GM21526 (cell line): ENCODE results near the gene AMMECR1.
"Not testable (repeated sequence)": the region's sequence is repeated elsewhere in the genome, so short reads cannot be mapped to it uniquely, and the experiment has no call there.

Experiments used
- ATAC-seq: cut with Tn5 transposase; IDR thresholded peaks from one replicate; pipeline ENCODE4 v1.9.1; 2021; ENCODE audit warnings: moderate library complexity; ENCODE audit not compliant: unreplicated experiment, low FRiP score

AMMECR1 gene

DNA sequence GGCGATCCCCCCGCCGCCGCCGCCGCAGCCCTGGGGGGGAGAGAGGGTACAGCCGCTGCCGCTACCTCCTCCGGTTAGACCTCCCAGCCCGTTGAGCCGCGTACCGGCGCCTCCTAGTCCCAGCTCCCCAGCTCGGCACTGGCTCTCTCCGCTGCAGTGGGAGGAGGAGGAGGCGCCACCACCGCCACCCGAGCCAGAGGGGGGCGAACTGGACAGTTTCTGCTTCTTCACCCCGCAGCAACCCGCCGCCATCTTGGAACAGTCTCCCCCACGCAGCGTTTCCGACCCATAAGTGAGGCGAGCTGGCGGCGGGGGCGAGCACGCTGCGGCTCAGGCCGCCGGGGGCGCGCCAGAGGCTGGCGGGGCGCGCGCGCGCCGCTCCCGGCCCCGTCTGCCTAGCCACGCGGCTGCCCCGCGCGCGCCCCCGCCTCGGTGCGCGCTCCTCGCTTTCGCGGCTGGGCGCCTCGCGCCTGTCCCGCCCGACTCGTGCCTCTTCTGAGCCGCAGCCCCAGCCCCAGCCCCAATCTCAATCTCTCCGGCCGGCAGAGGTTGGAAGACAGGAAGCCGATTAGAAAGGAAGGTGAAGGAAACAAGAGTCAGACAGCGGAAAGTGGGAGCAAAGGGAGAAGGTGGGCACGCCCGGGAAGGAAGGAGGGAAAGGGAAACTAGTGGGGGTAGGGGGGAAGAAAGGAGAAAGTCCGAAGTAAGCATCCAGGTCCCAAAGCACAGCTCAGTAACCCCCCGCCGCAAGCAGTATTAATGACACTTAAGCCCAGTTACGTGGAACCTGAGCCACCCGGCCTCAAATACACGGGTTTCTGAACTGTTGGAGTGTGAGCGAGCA is at the start of gene AMMECR1:
TSS of gene AMMECR1 (minus strand) at position 266 of the 844 bp plus-strand sequence. CDS start at position 252, 14 bp downstream.
- ATAC-seq: peak; percentile 68

DNA sequence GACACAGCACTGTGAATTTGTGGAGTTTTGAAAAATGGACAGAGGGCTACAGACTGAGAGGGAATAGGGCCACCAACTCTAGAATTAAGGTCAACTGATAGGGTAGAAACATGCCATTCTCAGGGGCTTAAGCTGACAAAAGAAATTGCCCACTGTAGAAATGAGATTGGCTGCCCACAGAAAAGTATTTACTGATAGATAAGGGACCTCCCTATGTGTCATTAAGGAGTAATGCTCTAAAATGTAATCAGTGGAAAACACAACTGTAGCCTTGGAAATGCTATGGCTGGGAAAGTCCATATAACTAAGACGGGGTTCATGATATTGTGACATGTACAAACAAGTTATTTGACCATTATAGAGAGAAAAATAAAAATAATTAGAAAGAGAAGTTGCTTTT is 45.4 kb upstream of the AMMECR1 start:
- ATAC-seq: no peak

DNA sequence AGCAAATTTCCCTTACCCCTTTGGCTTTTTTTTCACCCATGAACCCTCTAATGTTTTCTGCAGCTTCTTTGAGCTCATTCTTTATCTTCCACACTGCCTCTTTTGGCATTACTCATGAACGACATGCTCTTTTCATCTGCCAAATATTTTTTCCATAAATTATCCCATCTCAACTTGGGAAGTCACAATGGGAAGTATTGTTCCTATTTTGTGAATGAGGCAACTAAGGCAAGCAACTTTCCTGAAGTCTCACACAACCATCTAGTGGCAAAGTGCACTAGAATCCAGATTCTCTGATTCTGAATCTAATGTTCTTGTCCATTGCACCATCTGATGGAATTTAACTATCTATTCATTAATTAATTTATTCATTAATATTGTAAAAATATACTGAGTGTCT is 41.4 kb upstream of the AMMECR1 start:
- ATAC-seq: no peak

DNA sequence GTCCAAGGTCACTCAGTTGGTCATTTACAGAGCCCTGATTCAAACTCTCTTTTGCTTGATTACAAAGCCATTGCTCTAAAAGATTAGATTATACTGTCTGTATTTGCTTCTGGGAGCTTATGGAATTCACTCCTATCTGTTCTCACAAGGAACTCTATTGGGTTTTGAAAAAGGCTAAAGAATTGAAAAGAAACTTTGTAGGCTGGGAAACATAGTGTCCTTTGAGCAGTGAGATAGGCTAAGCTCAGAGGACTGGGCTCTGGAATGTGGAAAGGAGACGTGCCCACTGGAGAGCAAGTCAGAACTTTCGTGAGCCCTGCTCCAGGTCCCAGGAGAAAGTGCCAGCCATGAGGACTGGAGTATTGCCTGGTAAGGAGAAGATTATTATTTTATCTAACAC is 40.7 kb upstream of the AMMECR1 start, which contains the start of gene RTL9:
TSS of gene RTL9 (plus strand) at position 301 of the 400 bp plus-strand sequence. CDS start 91,770 bp downstream, outside the sequence.
- ATAC-seq: no peak

DNA sequence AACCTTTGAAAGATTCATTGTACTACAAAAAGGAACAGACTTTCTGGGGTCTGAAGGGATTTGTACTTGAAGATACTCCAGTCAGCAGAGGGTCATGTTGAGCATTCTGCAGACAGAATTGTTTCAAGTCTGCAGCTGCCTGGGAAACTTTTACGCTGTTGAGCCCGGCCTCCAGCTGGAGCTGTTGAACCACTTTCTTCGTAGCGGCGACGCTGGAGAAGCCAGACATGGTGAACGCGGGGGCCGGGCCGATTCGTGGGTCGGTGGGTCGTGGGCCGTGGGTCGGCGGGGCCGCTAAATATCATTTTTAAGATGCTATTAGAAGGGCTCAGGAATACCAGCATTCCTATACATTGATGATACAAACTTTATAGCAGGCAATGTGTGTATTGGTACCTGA is 28.8 kb upstream of the AMMECR1 start:
- ATAC-seq: no peak

DNA sequence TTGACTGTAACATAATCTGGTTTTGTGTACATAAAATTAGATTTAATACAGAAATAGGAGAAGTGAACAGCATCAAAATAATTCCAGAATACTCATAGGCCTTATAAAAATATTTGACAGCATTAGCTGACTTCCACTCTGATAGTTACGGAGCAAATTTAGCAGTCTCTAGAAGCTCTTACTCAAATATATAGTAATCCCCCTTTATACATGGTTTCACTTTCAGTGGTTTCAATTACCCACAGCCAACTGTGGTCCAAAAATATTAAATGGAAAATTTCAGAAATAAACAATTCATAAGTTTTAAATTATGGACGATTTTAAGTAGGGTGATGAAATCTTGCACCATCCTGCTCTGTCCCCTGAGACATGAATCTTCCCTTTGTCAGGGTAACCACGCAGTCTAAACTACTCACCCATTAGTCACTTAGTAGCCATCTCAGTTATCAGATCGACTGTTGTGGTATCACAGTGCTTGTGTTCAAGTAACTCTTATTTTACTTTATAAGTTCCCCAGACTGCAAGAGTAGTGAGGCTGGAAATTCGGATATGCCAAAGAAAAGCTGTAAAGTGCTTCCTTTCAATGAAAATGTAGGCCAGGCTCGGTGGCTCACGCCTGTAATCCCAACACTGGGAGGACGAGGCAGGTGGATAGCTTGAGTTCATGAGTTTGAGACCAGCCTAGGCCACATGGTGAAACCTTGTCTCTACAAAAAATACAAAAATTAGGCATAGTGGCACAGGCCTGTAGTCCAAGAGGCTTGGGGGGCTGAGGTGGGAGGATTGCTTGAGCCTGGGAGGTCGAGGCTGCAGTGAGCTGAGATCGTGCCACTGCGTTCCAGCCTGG is 23.5 kb upstream of the AMMECR1 start:
- peak; percentile 65 for ATAC-seq

DNA sequence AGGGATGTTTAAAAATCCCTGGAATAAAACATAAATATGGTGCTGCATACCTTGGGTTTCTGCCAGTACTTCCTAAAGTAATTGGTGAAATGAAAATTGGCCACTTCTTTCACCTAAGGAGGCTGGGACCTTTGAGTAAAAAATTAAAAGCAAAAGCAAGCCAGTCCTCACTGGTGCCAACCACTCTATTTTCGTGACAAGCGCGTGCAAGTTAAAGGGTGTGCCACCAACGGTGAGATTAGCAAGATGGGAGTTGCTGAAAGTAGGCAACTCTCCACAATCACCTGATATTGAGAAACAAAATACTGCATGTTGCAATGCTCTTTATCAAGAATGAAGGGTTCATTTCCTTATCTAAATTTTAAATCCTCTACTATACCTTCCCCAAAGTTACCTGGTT is 21.1 kb upstream of the AMMECR1 start:
- ATAC-seq: no peak

DNA sequence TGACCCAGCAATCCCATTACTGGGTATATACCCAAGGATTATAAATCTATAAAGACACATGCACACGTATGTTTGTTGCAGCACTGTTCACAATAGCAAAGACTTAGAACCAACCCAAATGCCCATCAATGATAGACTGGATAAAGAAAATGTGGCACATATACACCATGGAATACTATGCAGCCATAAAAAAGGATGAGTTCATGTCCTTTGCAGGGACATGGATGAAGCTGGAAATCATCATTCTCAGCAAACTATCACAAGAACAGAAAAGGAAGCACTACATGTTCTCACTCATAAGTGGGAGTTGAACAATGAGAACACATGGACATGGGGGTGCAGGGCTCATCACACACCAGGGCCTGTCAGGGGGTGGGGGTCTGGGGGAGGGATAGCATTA is 15.6 kb upstream of the AMMECR1 start:
- ATAC-seq: not testable (repeated sequence)

DNA sequence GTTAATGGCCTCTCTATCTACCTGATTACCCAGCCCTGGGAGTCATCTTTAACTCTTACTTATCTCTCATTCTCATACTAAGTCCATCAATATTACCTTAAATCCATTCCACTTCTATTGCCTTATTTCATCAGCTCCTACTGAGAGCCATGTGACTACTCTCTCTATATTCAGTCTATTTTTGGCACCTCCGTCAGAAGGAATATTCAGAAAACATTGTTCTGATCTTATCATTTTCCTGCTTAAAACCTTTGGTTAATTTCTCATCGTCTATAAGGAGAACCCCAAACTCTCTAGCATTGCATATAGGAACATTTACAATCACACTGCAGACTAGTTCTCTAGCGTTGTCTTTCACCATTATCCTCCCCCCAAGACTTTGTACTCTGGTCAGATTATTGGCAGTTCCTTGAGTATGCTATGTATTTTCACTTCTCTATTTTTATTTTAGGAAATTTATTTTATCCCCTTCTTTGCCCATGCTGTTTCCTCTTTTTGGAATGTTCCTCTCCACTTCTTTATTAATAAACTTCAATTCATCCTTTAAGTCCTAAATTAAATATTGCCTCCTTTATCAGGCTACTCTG is 13.7 kb upstream of the AMMECR1 start:
- ATAC-seq: no peak

DNA sequence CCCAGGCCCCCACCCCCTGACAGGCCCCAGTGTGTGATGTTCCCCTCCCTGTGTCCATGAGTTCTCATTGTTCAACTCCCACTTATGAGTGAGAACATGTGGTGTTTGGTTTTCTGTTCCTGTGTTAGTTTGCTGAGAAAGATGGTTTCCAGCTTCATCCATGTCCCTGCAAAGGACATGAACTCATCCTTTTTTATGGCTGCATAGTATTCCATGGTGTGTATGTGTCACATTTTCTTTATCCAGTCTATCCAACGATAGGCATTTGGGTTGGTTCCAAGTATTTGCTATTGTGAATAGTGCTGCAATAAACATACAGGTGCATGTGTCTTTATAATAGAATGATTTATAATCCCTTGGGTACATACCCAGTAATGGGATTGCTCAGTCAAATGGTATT is 10.7 kb upstream of the AMMECR1 start:
- ATAC-seq: not testable (repeated sequence)

DNA sequence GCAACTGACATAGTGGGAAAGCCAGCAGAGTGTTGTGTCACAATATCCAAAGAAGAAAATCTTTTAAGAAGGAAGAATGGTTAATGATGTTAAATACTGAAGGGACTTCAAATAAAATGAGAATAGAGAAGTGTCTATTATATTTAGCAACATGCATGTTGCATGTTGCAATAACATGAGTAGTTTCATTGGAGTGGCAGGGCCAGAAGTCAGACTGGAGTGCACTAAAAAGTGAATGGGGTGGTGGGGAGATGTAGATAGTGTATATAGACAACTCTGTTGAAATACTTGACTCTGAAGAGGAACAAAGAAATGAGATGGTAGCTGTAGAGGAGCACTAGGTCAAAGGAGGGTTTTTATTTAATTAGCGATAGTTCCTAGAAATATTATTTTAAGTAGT is 9.5 kb upstream of the AMMECR1 start:
- no peak for ATAC-seq

DNA sequence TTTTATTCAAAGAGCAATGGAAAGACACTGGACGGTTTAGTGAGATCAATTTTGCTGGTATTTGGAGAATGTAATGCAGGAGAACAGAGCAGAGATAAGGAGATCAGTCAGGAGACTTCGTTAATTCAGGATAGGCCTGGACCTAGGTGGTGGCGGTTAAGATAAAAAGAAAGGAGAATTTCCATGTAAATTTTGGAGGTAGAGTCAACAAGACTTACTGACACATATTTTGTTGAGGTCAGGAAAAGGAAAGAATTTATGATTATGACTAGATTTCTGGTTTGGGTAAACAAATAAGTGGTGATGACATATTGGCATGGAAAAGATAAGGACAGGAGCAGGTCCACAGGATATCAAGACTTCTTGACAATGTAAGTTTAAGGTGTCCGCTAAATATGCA is 8.8 kb upstream of the AMMECR1 start:
- no peak for ATAC-seq

DNA sequence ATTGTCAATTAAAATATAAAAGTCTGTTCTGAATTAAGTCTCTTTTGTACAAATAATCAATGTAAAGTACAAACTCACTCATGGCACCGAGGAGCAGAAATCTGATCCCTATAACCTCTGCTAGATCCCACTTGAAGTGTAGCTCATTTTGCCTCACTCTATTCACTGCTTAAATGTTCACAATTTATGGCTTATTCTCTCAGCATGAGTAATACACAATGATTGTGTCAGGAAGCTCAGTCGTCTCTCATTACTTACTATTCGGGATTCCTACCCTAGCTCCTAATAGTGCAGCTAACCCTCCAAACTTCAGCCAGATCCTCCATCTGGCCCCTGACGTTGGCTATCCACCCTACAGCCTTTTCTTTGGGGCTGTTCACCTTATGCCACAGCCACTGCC is 4.7 kb upstream of the AMMECR1 start:
- ATAC-seq: no peak

DNA sequence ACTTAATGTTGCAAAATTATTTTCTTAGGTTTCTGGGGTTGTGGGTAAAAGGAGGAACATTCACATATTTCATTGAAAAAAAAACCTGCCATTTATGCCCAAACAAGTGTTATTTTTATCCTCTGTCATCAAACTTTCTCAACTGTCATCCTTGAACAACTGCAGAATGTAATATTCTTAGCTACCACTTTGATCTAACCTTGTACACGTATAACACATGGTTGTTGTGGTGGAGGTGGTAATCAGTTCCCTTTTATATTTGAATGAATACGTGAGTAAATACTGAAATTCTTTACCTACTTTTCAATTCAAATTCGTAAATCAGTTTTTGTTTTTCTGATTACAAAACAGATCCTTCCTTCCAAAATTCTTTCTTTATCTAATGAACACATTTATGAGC is 3.8 kb upstream of the AMMECR1 start:
- peak; percentile 30 for ATAC-seq

DNA sequence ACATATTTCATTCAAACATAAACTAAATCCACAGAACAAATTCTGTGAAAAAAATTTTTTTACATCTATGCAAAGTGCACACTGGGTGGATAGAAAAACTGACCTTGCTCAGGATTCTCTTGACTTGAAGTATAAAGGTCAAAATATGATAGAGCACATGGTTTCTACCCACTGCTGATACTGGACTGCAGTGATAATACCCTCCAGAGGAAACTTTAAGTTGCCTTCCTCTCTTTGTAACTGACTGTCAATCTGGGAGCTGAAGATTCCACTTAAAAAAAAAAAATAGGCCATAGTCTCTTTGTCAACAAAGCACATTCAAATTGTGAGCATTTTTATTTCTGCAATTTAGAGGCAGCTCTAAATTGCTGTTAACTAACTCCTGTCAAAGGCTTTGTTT is 3.2 kb upstream of the AMMECR1 start:
- no peak for ATAC-seq

DNA sequence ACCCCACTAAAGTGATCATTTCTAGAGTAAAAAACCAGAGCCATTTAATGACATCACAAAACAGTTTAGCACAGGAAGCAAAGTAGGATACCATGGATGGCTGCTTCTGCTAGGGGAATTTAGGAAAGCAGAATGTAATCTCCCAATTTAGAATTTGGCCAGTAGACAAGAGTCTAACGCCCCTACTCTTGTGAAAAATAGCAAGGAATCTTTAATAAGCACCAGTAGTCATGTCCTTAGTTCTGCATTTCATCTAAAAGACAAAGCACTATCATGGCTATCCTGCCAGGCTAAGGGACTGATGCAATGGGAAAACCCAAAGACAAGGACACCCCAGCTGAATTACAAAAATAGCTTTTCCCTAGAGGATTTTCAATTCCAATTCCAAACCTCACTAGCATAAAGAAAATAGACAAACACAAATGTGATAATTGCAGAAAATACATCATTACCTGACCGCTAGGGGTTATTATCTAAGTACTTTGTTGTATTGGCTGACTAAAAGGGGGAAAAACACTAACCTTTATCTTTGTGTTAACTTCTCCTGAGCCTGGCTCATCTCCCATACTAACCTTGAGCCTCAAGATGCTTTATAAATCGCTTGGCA is 2.6 kb upstream of the AMMECR1 start:
- ATAC-seq: no peak

DNA sequence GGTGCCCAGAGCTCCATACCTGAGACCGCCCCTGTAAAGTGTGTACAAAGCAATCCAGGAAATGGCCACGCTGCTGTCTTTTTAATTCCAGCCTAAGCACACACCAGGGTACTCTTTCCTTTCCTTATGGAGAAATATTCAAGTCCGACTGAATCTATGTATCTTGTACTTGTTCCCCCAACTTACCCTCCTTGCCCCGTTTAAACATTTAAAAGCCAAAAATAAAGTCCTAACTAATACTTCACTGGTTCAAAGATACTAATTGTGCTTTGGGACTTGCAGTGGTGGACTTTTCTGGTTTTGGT is 731 bp upstream of the AMMECR1 start:
- ATAC-seq: peak; percentile 28

DNA sequence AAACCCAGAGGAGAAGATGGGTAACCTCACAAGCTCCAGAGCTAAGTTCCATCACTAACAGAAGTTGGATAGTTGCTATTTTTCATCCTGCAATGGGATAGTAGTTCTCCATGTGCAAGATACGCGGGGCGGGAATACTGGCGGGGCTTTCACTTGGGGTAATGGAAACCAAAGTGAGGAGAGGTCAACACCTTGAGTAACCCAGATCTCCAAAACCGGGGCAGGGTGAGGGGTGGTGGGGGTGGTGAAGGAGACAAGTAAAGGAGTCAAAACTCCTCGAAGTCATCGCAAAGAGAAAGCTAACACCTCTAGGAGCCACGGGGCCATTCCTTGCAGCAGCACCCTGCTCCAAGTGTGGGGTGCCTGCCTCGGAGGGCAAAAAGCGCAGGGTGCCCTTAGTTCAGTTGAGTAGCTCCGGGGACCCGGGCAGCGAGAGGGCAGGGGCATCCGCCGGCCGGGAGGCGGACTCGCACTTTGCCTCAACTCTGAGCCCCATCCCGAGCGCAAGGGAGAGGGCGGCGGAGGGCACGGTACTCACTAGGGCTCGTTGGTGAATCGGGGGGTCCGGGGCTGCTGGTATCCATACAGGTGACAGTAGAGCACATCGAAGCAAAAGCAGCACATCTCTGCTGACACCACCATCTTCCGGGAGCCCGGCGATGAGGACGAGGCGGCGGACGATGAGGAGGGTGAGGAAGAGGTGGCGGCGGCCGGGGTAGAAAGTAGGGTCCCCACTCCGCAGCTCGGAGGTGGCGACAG is 645 bp downstream of the AMMECR1 start:
- peak; percentile 19 for ATAC-seq

DNA sequence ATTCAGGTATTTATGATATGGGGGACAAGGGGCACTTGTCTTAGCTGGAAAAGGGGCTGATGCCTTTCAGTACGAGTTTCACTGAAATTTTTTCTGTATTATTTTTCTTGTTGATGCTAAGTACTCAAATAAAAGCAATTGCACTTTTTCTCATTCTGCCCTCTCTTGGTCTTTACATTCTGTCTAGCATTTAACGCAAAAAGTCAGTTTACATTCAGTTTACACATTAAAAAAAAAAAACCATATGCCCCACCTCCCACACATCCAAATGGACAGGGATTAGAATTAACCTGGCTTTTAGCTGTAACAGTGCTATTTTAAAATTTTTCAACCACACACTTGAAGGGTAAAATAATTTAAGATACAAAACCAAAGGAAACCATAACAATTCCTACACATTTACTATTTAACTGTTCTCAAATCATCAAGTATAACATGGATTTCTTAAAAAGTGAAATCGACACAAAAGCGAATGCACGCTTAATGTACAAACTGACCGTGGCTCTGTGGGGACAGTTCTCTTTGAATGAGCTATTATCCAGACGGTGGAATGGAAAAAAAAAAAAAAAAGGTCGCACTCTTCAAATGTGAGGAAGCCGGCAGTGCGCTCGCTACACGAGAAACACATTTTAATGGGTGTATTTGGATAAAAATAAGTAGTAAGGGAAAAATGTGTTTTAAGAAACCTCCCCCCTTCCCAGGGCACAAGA is 1.4 kb downstream of the AMMECR1 start:
- ATAC-seq: no peak

DNA sequence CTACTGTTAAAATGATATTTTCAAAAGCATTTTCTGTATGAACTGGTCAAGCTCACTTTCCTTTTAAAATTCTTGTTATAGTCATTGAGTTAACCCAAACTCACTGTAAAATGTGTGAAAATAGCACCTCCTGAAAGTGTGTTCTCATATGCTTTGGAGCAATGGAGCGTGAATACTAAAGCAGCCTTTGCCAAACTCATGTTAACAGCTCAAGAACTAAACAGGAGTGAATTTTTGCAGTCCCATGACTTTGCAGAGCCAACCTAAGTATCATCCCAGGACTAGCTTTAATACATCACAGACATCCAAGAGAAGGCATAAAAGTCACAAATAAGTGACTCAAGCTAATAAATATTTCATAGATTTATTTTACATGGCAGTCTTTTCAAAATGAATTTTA is 2.3 kb downstream of the AMMECR1 start:
- ATAC-seq: no peak
